Astrocyte (in vitro differentiated cells and primary cell): ENCODE results near the gene NRG2.

Experiments
- EZH2 ChIP-seq: IDR thresholded peaks from 2 replicates; pipeline ENCODE4 v1.6.1; 2012; ENCODE audit warnings: mild to moderate bottlenecking, low read length, inconsistent platforms; ENCODE audit not compliant: insufficient read depth
- TF ChIP-seq, protein P1 (sequence below): IDR thresholded peaks from 2 replicates; pipeline ENCODE4 v1.5.1; 2011; ENCODE audit warnings: low read depth, mild to moderate bottlenecking, inconsistent platforms, low read length, moderate library complexity; ENCODE audit not compliant: insufficient read depth

DNA sequence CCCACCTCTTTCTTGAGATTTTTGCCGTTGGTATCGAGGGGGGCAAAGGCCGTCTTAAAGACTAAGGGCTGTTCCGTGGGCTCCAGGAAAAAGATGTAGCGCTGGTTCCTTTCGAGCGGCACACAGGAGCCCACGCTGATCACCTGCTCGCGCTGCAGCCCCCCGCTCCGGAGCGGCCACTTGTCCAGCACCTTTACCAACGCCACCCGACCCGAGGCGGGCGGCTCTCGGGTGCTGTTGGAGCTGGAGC, 781 bp downstream of the NRG2 start:
- TF ChIP-seq, protein P1, sequence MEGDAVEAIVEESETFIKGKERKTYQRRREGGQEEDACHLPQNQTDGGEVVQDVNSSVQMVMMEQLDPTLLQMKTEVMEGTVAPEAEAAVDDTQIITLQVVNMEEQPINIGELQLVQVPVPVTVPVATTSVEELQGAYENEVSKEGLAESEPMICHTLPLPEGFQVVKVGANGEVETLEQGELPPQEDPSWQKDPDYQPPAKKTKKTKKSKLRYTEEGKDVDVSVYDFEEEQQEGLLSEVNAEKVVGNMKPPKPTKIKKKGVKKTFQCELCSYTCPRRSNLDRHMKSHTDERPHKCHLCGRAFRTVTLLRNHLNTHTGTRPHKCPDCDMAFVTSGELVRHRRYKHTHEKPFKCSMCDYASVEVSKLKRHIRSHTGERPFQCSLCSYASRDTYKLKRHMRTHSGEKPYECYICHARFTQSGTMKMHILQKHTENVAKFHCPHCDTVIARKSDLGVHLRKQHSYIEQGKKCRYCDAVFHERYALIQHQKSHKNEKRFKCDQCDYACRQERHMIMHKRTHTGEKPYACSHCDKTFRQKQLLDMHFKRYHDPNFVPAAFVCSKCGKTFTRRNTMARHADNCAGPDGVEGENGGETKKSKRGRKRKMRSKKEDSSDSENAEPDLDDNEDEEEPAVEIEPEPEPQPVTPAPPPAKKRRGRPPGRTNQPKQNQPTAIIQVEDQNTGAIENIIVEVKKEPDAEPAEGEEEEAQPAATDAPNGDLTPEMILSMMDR: no peak
- TF ChIP-seq EZH2: no peak
